ENCODE measurements around the gene AFDN.
A peak's percentile ranks its signal among the peaks of the same experiment; 100 is the strongest.

AFDN gene

DNA sequence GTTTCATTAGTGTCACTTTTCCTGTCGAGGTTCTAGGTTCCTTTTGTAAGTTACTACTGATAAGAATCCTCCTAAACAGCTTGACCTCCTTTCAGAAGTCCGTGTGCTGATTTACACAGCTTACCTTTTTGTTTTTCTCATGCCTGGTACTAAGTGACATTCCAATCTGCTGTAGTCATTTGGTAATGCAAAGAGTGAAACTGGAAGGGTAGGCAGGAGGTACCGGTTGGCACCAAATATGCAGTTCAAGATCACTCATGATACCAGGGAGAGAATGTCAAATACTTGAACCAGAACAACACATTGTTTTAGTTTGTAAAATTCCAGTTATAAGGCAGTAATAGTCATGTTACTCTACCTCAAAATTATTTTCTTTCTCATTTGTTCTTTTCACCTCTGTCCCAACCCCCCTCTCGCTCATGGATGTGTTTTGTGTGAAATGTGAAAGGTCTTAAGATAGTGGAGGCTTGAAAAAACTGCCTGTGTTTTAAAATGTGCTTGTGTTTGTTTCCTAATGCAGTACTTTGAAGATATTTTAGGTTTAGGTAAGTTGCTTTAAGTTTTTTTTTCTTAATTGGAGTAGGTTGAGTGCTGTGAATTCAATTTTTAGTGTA, 23.2 kb downstream of the AFDN start:
- DNase-seq (ENCODE audit: low read depth): peak; percentile 78
- no peak overlapping the region for H3K4me3 ChIP-seq (ENCODE audit: low read depth, low read length)
- TF ChIP-seq CTCF (conservative IDR thresholded peaks at IDR 0.05; ENCODE audit: low read depth, low read length): no peak

DNA sequence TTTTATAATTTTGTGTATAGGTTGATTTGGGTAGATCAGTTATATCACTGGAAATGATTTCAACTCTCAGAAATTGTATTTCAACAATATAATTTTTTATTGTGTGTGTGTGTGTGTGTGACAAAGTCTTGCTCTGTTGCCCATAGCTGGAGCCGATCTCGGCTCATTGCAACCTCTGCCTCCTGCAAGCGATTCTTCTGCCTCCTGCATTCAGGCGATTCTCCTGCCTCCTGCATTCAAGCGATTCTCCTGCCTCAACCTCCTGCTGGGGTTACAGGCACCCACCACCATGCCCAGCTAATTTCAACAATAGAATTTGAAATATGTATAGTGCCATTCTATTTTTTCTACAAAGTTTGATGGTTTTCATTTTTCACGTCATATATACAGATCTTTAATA, 24.1 kb downstream of the AFDN start:
- no peak for TF ChIP-seq CTCF (conservative IDR thresholded peaks at IDR 0.05; ENCODE audit: low read depth, low read length)
- DNase-seq (ENCODE audit: low read depth): no peak
- no peak overlapping the region for H3K4me3 ChIP-seq (ENCODE audit: low read depth, low read length)

DNA sequence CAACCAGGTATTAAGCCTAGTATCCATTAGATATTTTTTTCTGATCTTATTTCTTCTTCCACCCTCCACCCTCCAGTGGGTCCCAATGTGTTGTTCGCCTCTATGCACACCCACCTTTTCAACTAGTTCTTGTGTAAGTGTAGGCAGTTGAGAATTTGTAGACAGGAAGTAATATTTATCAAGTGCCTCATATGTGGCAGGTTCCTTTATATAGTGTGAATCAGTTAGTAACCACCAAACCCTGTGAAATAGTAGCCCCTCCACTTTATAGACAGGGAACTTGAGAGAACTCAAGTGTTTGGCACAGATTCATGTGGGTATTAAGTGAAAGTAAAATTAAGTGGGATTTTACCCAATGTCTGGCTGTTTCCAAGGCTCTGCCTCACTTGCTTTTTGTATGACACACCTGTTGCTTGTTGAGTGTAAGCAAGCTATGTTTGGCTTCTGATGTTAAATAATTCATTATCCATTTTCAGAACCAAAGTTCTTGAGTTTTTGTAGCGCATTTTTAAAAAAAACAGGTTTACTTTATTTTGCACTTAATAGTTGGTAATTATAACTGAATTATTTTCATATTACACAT, 24.8 kb downstream of the AFDN start:
- TF ChIP-seq CTCF (conservative IDR thresholded peaks at IDR 0.05; ENCODE audit: low read depth, low read length): no peak
- no peak overlapping the region for H3K4me3 ChIP-seq (ENCODE audit: low read depth, low read length)
- no peak for DNase-seq (ENCODE audit: low read depth)

DNA sequence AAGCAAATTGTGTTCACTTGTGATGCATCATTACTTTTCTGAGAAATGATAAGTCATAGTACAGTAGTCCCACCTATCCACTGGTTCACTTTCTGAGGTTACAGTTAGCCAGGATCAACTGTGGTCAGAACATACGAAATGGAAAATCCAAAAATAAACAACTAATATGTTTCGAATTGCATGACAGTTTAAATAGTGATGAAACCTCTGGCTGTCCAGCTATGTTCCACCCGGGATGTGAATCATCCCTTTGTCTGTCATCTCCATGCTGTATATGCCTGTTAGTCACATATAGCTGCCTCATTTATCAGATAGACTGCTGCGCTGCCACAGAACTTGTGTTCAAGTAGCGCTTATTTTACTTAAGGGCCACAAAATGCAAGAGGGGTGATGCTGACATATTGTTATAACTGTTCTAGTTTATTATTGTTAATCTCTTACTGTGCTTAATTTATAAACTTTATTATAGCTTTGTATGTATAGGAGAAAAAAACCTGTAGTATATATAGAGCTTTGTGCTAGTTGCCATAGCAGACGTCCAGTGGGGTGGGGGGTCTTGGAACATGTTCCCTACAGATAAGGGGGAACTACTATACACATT, 29.2 kb downstream of the AFDN start:
- peak; percentile 98 for DNase-seq (ENCODE audit: low read depth)
- H3K4me3 ChIP-seq (ENCODE audit: low read depth, low read length): no peak overlapping the region
- TF ChIP-seq CTCF (conservative IDR thresholded peaks at IDR 0.05; ENCODE audit: low read depth, low read length): no peak

DNA sequence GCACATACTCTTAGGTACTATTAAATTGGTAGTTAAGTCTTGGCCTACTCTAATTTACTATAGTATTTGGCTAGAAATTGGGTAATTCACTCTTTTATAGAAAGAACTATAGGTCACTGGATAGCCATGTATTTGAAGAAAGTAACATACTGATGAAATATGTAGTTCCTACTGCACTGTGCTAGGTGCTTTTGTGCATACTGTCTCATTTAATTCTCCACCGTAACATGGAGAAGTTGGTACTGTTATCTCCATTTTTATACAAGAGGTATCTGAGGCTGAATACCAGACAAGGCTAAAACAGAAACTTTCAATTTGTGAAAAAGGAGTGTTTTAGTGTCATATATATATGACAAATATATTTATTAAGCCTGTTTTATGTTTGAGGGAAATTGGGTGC, 29.8 kb downstream of the AFDN start:
- no peak overlapping the region for H3K4me3 ChIP-seq (ENCODE audit: low read depth, low read length)
- no peak for DNase-seq (ENCODE audit: low read depth)
- no peak for TF ChIP-seq CTCF (conservative IDR thresholded peaks at IDR 0.05; ENCODE audit: low read depth, low read length)

DNA sequence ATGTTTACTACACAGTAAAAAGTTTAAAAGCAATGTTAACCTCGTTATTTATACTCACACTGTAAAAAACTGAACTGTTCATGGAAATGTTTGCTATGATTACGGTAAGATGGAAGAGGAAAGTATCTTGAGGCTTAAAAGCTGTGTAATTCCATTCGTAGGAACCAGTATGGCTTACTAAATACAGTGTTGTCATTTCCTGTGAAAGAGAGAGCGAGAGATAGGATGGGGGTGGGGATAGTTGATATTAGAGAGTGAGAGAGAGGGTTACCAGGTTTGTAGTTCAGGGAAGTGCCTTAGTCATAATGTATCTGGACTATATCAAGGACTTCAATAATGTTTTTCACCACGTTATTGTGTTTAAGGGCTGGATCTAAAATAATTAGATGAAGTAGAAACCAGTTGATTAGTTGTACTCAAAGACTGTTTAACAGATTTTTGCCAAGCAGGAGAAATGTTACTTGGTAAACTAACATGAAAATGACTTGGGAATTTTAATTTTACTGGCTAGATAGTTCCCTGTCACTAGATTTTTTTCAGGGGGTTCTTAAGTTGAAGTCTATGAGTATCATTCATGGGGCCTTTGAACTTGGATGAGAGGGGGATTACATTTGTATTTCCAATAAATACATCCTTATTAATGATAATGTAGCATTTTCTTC, 30.4 kb downstream of the AFDN start:
- peak; percentile 83 for DNase-seq (ENCODE audit: low read depth)
- no peak for TF ChIP-seq CTCF (conservative IDR thresholded peaks at IDR 0.05; ENCODE audit: low read depth, low read length)

More for the DNA sequence above, 30.4 kb downstream of the AFDN start:
- no peak overlapping the region for H3K4me3 ChIP-seq (ENCODE audit: low read depth, low read length)

All from choroid plexus epithelial cell (primary cell).